A549 treated with dexamethasone at 1 μM for 4 hours (cell line): ENCODE data around the gene RPL12. TPM values are rescaled to one million over a fixed set of nuclear protein-coding genes. Genes with fewer than 3 reads are reported as not detected.

Source experiments
- total RNA-seq: library from RNA; stranded (reverse); fragments of 200-300 nt; extraction: Qiagen RNA extraction; gene quantifications from 5 replicates; pipeline ENCODE4 v1.2.3, GENCODE V29; 2022

The RPL12 gene
- 2,736 to 3,119 TPM (median 2,871 TPM) in 5 replicates for total RNA-seq

GRCh38 chr9:127450830-127451607 is at the start of gene RPL12, which contains the start of gene LRSAM1:
Gene RPL12 (minus strand): TSS chr9:127451406. CDS start chr9:127451317, 89 bp downstream.
Gene LRSAM1 (plus strand): TSS chr9:127451510. CDS start chr9:127454528, 3,018 bp downstream.

GRCh38 chr9:127423934-127424675 is 27.1 kb downstream of the RPL12 start, which contains the start of gene ZNF79:
Gene ZNF79 (plus strand): TSS chr9:127424382. CDS start chr9:127424788, 406 bp downstream.

Other genes with a start within 250 kb of the RPL12 start
- gene GARNL3, start 186.6 kb downstream of the RPL12 start, total RNA-seq = 2.0 to 3.3 TPM (median 3.2 TPM) in 5 replicates
- 9.6 to 14.1 TPM (median 12.9 TPM) in 5 replicates for gene SLC2A8, start 54.2 kb downstream of the RPL12 start, total RNA-seq
- gene ZNF79, start 27.0 kb downstream of the RPL12 start, total RNA-seq = 5.6 to 6.9 TPM (median 6.3 TPM) in 5 replicates
- gene LRSAM1, start 104 bp upstream of the RPL12 start, total RNA-seq = 7.3 to 10.0 TPM (median 9.5 TPM) in 5 replicates
- 13.6 to 19.7 TPM (median 18.6 TPM) in 5 replicates for gene STXBP1, start 160.9 kb upstream of the RPL12 start, total RNA-seq